ENCODE measurements around the gene SLC22A23.

GRCh38 chr6:3277251-3277650 is 179.6 kb downstream of the SLC22A23 start:
- TF ChIP-seq POLR2AphosphoS5 (IDR thresholded peaks at IDR 0.05; ENCODE audit: borderline replicate concordance, low read depth, low read length): no peak
- TF ChIP-seq EZH2 (IDR thresholded peaks at IDR 0.05): no peak
- no peak for TF ChIP-seq FOXP2 (optimal IDR thresholded peaks at IDR 0.05; ENCODE audit: control extremely low read depth, extremely low read length, insufficient read depth)

Measured in SK-N-MC (cell line).